SH-SY5Y (cell line): Measurements from ENCODE around the gene MX1.

Experiments
- GATA2 ChIP-seq: IDR thresholded peaks from 2 replicates; pipeline ENCODE4 v1.6.1; 2011; ENCODE audit warnings: mild to moderate bottlenecking, low read depth, low read length
- GATA3 ChIP-seq: IDR thresholded peaks from 2 replicates; pipeline ENCODE4 v1.6.1; 2011; ENCODE audit warnings: low read depth, mild to moderate bottlenecking, low read length, moderate library complexity

DNA sequence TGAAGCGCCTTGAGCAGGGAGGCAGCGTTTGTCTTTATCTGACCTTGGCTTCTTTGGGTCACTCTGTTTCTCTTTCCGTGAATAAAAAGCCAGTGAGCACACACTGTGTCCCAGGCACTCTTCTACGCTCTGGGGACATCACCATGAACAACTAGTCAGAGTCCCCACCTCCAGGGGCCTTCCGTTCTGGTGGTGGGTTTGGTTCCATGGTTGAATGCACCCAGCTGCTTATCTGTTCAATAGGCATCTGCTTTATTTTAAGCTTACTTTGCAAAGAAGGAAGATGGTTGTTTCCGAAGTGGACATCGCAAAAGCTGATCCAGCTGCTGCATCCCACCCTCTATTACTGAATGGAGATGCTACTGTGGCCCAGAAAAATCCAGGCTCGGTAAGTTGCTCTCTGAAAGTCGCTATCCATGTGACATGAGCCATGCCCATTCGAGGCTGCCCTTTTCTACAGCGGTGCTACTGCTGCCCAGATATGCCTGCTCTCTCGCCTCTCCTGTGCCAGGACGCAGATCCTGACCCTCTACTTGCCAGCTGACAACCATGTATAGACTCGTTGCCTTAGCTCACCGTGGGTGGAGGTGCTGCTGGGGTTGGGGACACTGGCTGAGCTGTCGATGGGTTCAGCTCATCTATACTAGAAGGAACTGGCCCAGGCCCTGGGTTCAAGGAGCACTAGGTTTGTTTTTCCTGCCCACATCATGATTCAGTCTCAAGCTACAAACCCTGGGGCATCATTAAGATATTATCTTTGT, 5.9 kb downstream of the MX1 start:
- TF ChIP-seq GATA2 (no peak), GATA3 (no peak)
